HCT116 (cell line): ENCODE measurements around the gene C5orf24. TPM values are rescaled to one million over a fixed set of nuclear protein-coding genes. Genes with fewer than 3 reads are reported as not detected.

Experiments used
- ATAC-seq: fragments of 200-7000 bp; cut with Tn5 transposase; 2 replicates; pipeline ENCODE4 v1.9.1; 2020; ENCODE audit warnings: mild to moderate bottlenecking, moderate library complexity
- BruUV-seq: library from RNA; stranded (reverse); fragments of 400-500 nt; replicated peaks from 2 replicates; lab custom pipeline; 2021; lab: Mats Ljungman, UMichigan
- CTCF ChIA-PET: fragments of 300-600 bp; sonication (Branson Sonifier 250); formaldehyde crosslinking; loops from one replicate; lab custom pipeline; 2021; ENCODE audit warnings: antibody characterized with exemption; lab: Charles Lee
- POLR2A ChIA-PET: fragments of 300-600, 350-600 bp; sonication (Branson Sonifier 250); formaldehyde crosslinking; loops from one replicate; lab custom pipeline; 2021; ENCODE audit warnings: antibody characterized with exemption; lab: Charles Lee
- RAD21 ChIA-PET, 2 experiments: fragments of 300-600 bp; sonication (Branson Sonifier 250); formaldehyde crosslinking; loops; one replicate each; lab custom pipeline; 2023; ENCODE audit warnings: low total read pairs in 2 of 2; ENCODE audit not compliant: uncharacterized antibody in 2 of 2, unreplicated experiment in 2 of 2, low non-redundant PET in 1 of 2; lab: Charles Lee
- DNase-seq: peaks from one replicate; pipeline ENCODE4 v3.0.0-alpha.2; 2010; ENCODE audit warnings: low read depth, low spot score
- H2AFZ ChIP-seq: fragments of 200-600 bp; shearing (Covaris generic), sonication (generic); 2 replicates; pipeline ENCODE4 v1.6.1; 2017; ENCODE audit warnings: low read depth, mixed run types, mixed read lengths, antibody characterized with exemption, low read length; ENCODE audit not compliant: poor library complexity, severe bottlenecking
- H3K27ac ChIP-seq: 2 replicates; pipeline ENCODE4 v1.5.1; 2012; ENCODE audit warnings: low read depth, low read length
- H3K27me3 ChIP-seq: fragments of 200-600 bp; sonication (generic); 2 replicates; pipeline ENCODE4 v1.6.1; 2016; ENCODE audit warnings: mixed run types, low read length, mixed read lengths; ENCODE audit not compliant: insufficient read depth
- H3K36me3 ChIP-seq, 2 experiments: fragments of 200-500 bp in 1 of 2; fragments of 200-600 bp in 1 of 2; sonication (Bioruptor generic) in 1 of 2; sonication (generic) in 1 of 2; 2 replicates each; pipeline versions ENCODE4 v1.5.1 to v1.6.1; 2014 to 2016; ENCODE audit warnings: low read length in 2 of 2, inconsistent platforms in 1 of 2, mixed read lengths in 1 of 2, mixed run types in 1 of 2; ENCODE audit not compliant: insufficient read depth in 2 of 2, control insufficient read depth in 1 of 2
- H3K4me1 ChIP-seq, 2 experiments: fragments of 200-600 bp in 1 of 2; sonication (generic) in 1 of 2; 2 replicates each; pipeline versions ENCODE4 v1.5.1 to v1.6.1; 2012 to 2017; ENCODE audit warnings: low read length in 2 of 2, inconsistent platforms in 1 of 2, mild to moderate bottlenecking in 1 of 2, mixed read lengths in 1 of 2, mixed run types in 1 of 2, moderate library complexity in 1 of 2; ENCODE audit not compliant: insufficient read depth in 2 of 2, control insufficient read depth in 1 of 2
- H3K4me2 ChIP-seq: fragments of 200-600 bp; sonication (generic); 2 replicates; pipeline ENCODE4 v1.6.1; 2017; ENCODE audit warnings: mixed run types, low read length, mixed read lengths
- H3K4me3 ChIP-seq, 2 experiments: fragments of 200-600 bp in 1 of 2; sonication (generic) in 1 of 2; replicated peaks in 1 of 2; 2 replicates each; pipeline ENCODE4 v1.5.1; 2011 to 2016; ENCODE audit warnings: low read length in 2 of 2, control low read depth in 1 of 2, low read depth in 1 of 2, mild to moderate bottlenecking in 1 of 2, mixed read lengths in 1 of 2, mixed run types in 1 of 2
- H3K79me2 ChIP-seq: fragments of 200-600 bp; sonication (generic); 2 replicates; pipeline ENCODE4 v1.6.1; 2017; ENCODE audit warnings: mild to moderate bottlenecking, mixed run types, low read length, moderate library complexity, mixed read lengths; ENCODE audit not compliant: insufficient read depth
- H3K9ac ChIP-seq: fragments of 200-600 bp; sonication (generic); 2 replicates; pipeline ENCODE4 v1.6.1; 2016; ENCODE audit warnings: low read length, mixed read lengths
- H3K9me2 ChIP-seq: fragments of 200-600 bp; sonication (generic), shearing (Covaris generic); 2 replicates; pipeline ENCODE4 v1.6.1; 2017; ENCODE audit warnings: mixed run types, mild to moderate bottlenecking, moderate library complexity; ENCODE audit not compliant: insufficient read depth
- H3K9me3 ChIP-seq, 2 experiments: fragments of 200-500 bp in 1 of 2; fragments of 200-600 bp in 1 of 2; sonication (Bioruptor generic) in 1 of 2; sonication (generic) in 1 of 2; 2 replicates each; pipeline ENCODE4 v1.6.1; 2014 to 2017; ENCODE audit warnings: low read length in 2 of 2, mixed read lengths in 2 of 2, inconsistent platforms in 1 of 2, low read depth in 1 of 2, mild to moderate bottlenecking in 1 of 2, mixed run types in 1 of 2, moderate library complexity in 1 of 2; ENCODE audit not compliant: control insufficient read depth in 1 of 2, insufficient read depth in 1 of 2
- H4K20me1 ChIP-seq: fragments of 200-600 bp; sonication (generic), shearing (Covaris generic); 2 replicates; pipeline ENCODE4 v1.6.1; 2017; ENCODE audit warnings: mixed run types, mild to moderate bottlenecking, moderate library complexity; ENCODE audit not compliant: insufficient read depth
- CBX3 ChIP-seq: IDR thresholded peaks from 2 replicates; pipeline ENCODE4 v1.6.1; 2012; ENCODE audit warnings: low read depth
- CEBPB ChIP-seq: IDR thresholded peaks from 2 replicates; pipeline ENCODE4 v1.6.1; 2012; ENCODE audit warnings: low read depth
- CTCF ChIP-seq, 3 experiments: fragments of 200-600 bp in 1 of 3; sonication (generic) in 1 of 3; IDR thresholded peaks in 2 of 3; conservative IDR thresholded peaks in 1 of 3; 2 replicates each; pipeline ENCODE4 v1.5.1; 2012 to 2017; ENCODE audit warnings: low read depth in 2 of 3, low read length in 2 of 3, antibody characterized with exemption in 1 of 3, borderline replicate concordance in 1 of 3, control low read depth in 1 of 3, mild to moderate bottlenecking in 1 of 3, mixed read lengths in 1 of 3, mixed run types in 1 of 3, moderate library complexity in 1 of 3; ENCODE audit not compliant: insufficient read depth in 1 of 3
- EGR1 ChIP-seq: IDR thresholded peaks from 2 replicates; pipeline ENCODE4 v1.6.1; 2012; ENCODE audit warnings: low read depth
- ELF1 ChIP-seq: IDR thresholded peaks from 2 replicates; pipeline ENCODE4 v1.6.1; 2012; ENCODE audit warnings: low read depth, borderline replicate concordance
- EZH2 ChIP-seq: fragments of 200-600 bp; sonication (generic); IDR thresholded peaks from 2 replicates; pipeline ENCODE4 v1.6.1; 2017; ENCODE audit warnings: antibody characterized with exemption, mixed run types
- EZH2phosphoT487 ChIP-seq: fragments of 200-600 bp; IDR thresholded peaks from 2 replicates; pipeline ENCODE4 v1.6.1; 2018; ENCODE audit warnings: antibody characterized with exemption, borderline replicate concordance
- FOSL1 ChIP-seq: IDR thresholded peaks from 2 replicates; pipeline ENCODE4 v1.6.1; 2012; ENCODE audit warnings: low read depth
- JUND ChIP-seq: IDR thresholded peaks from 2 replicates; pipeline ENCODE4 v1.6.1; 2012
- SIN3A ChIP-seq: IDR thresholded peaks from 2 replicates; pipeline ENCODE4 v1.6.1; 2012; ENCODE audit warnings: low read depth
- SP1 ChIP-seq: IDR thresholded peaks from 2 replicates; pipeline ENCODE4 v1.6.1; 2012; ENCODE audit warnings: low read depth
- SRF ChIP-seq: IDR thresholded peaks from 2 replicates; pipeline ENCODE4 v1.6.1; 2012; ENCODE audit warnings: low read depth
- TCF7L2 ChIP-seq: IDR thresholded peaks from 2 replicates; pipeline ENCODE4 v1.7.0; 2011; ENCODE audit warnings: borderline replicate concordance, inconsistent platforms; ENCODE audit not compliant: insufficient read depth, insufficient read length; ENCODE audit errors: extremely low read depth
- YY1 ChIP-seq: IDR thresholded peaks from 2 replicates; pipeline ENCODE4 v1.6.1; 2011; ENCODE audit warnings: low read length, low read depth, moderate library complexity, mild to moderate bottlenecking; ENCODE audit not compliant: insufficient replicate concordance; ENCODE audit errors: extremely low read depth
- ZNF274 ChIP-seq: fragments of 200-500 bp; sonication (Bioruptor generic); IDR thresholded peaks from 2 replicates; pipeline ENCODE4 v1.6.1; 2014; ENCODE audit warnings: mild to moderate bottlenecking, low read depth, low read length, inconsistent platforms
- intact Hi-C: fragments of 100-400 bp; cut with micrococcal nuclease; formaldehyde crosslinking; loops from 2 replicates; pipeline ENCODE4 v1.10.0; 2022
- total RNA-seq: library from RNA; stranded (reverse); gene quantifications from one replicate; pipeline ENCODE4 v1.2.1, GENCODE V29; 2021; ENCODE audit not compliant: unreplicated experiment
- TF ChIP-seq, protein P1 (sequence below): IDR thresholded peaks from 2 replicates; pipeline ENCODE4 v1.6.1; 2011; ENCODE audit warnings: mild to moderate bottlenecking, low read length, moderate library complexity; ENCODE audit not compliant: insufficient replicate concordance; ENCODE audit errors: extremely low read depth

The C5orf24 gene
- total RNA-seq, 1 experiment from 2014 or later: 46.9 TPM

DNA sequence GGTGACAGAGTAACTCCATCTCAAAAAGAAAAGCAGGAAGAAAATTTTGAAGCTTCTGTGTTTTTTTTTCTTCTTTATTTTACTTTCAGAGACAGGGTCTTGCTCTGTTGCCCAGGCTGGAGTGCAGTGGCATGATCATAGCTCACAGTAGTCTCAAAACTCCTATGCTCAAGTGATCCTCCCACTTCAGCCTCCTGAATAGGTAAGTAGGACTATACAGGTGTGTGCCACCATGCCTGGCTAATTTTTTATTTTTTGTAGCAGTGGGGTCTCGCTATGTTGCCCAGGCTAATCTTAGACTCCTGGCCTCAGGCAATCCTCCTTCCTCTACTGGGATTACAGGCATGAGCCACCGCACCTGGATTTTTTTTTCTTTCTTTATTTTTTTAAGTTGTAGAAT, 10.1 kb upstream of the C5orf24 start:
- no TSS peak for BruUV-seq
- H3K36me3 ChIP-seq: peaks cover 14 to 39% of the 10 kb centered on the region in 2 experiments

More for the DNA sequence above, 10.1 kb upstream of the C5orf24 start:
- H3K79me2 ChIP-seq: no peaks in the 10 kb centered on the region
- no peak overlapping the region for H3K27ac ChIP-seq
- no peaks in the 10 kb centered on the region for H3K9me2 ChIP-seq
- no peak overlapping the region for H3K4me2 ChIP-seq
- no peak for DNase-seq
- ChIA-PET RAD21 (no interaction called here), POLR2A (no interaction called here), CTCF (no interaction called here)
- ATAC-seq: no peak
- peaks cover 3% of the 10 kb centered on the region; the same call in 1 of the 2 replicates for H4K20me1 ChIP-seq
- no peaks in the 10 kb centered on the region for H3K27me3 ChIP-seq
- H2AFZ ChIP-seq: no peak overlapping the region
- TF ChIP-seq JUND (no peak), ZNF274 (no peak), CEBPB (no peak), EZH2 (no peak), SP1 (no peak), CTCF (IDR thresholded peaks at IDR 0.05 in 2 of 3, conservative IDR thresholded peaks at IDR 0.05 in 1 of 3; ENCODE audit: borderline replicate concordance in 1 of 3, insufficient read depth in 1 of 3, low read depth in 2 of 3, low read length in 2 of 3) (no peak), SRF (no peak), EZH2phosphoT487 (no peak), TCF7L2 (no peak), FOSL1 (no peak), YY1 (no peak), EGR1 (no peak), CBX3 (no peak), ELF1 (no peak), SIN3A (no peak)
- TF ChIP-seq, protein P1, sequence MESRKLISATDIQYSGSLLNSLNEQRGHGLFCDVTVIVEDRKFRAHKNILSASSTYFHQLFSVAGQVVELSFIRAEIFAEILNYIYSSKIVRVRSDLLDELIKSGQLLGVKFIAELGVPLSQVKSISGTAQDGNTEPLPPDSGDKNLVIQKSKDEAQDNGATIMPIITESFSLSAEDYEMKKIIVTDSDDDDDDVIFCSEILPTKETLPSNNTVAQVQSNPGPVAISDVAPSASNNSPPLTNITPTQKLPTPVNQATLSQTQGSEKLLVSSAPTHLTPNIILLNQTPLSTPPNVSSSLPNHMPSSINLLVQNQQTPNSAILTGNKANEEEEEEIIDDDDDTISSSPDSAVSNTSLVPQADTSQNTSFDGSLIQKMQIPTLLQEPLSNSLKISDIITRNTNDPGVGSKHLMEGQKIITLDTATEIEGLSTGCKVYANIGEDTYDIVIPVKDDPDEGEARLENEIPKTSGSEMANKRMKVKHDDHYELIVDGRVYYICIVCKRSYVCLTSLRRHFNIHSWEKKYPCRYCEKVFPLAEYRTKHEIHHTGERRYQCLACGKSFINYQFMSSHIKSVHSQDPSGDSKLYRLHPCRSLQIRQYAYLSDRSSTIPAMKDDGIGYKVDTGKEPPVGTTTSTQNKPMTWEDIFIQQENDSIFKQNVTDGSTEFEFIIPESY: no peak
- intact Hi-C loops: no loop called here
- H3K4me1 ChIP-seq: no peaks in the 10 kb centered on the region
- no peak overlapping the region for H3K4me3 ChIP-seq
- H3K9me3 ChIP-seq: no peaks in the 10 kb centered on the region
- no peak overlapping the region for H3K9ac ChIP-seq
